DMS79 treated with DMSO at 0.1 percent for 48 hours (cell line): ENCODE results near the gene MRPL38.
A peak's percentile ranks its signal among the peaks of the same experiment; 100 is the strongest.
"Not testable (repeated sequence)": the region's sequence is repeated elsewhere in the genome, so short reads cannot be mapped to it uniquely, and the experiment has no call there.

Source experiments
- DNase-seq: peaks from one replicate; lab custom pipeline; 2025; lab: John Stamatoyannopoulos, UW

MRPL38 gene

GRCh38 chr17:75896415-75897159 is 8.1 kb downstream of the MRPL38 start, which contains the start of gene TRIM65:
Gene TRIM65, minus strand, starts transcription at chr17:75896951. Its CDS starts 14 bp downstream, at chr17:75896937.
- DNase-seq: peak; percentile 31

- peak; percentile 25 for DNase-seq
Measured at GRCh38 chr17:75895370-75896155, 9.1 kb downstream of the MRPL38 start.

- no peak for DNase-seq
Measured at GRCh38 chr17:75894049-75894733, 10.5 kb downstream of the MRPL38 start.

- no peak for DNase-seq
Measured at GRCh38 chr17:75893305-75894048, 11.2 kb downstream of the MRPL38 start.

GRCh38 chr17:75892556-75893224 is 12.0 kb downstream of the MRPL38 start:
- no peak for DNase-seq

GRCh38 chr17:75891605-75892555 is 12.8 kb downstream of the MRPL38 start:
- no peak for DNase-seq

- no peak for DNase-seq
Measured at GRCh38 chr17:75891022-75891604, 13.6 kb downstream of the MRPL38 start.

GRCh38 chr17:75889454-75889853 is 15.2 kb downstream of the MRPL38 start:
- no peak for DNase-seq

- no peak for DNase-seq
Measured at GRCh38 chr17:75888484-75888883, 16.2 kb downstream of the MRPL38 start.

- not testable (repeated sequence) for DNase-seq
Measured at GRCh38 chr17:75885860-75886259, 18.8 kb downstream of the MRPL38 start.

GRCh38 chr17:75885431-75885830 is 19.3 kb downstream of the MRPL38 start:
- no peak for DNase-seq

- DNase-seq: no peak
Measured at GRCh38 chr17:75881678-75882454, 22.8 kb downstream of the MRPL38 start.

GRCh38 chr17:75880266-75880665 is 24.4 kb downstream of the MRPL38 start:
- no peak for DNase-seq

- peak; percentile 19 for DNase-seq
Measured at GRCh38 chr17:75878174-75878998, 26.3 kb downstream of the MRPL38 start, which contains the start of gene TRIM47. Gene TRIM47, minus strand, starts transcription at chr17:75878581. Its CDS starts 33 bp downstream, at chr17:75878548.

- peak; percentile 13 for DNase-seq
Measured at GRCh38 chr17:75877752-75878173, 26.9 kb downstream of the MRPL38 start.

- DNase-seq: peak; percentile 9
Measured at GRCh38 chr17:75876938-75877751, 27.5 kb downstream of the MRPL38 start.
